H1 (cell line): Measurements from ENCODE around the gene SCMH1. TPM values are rescaled to one million over a fixed set of nuclear protein-coding genes. Genes with fewer than 3 reads are reported as not detected.

Source experiments
- CTCF ChIA-PET: fragments of 300-600 bp; sonication (Branson Sonifier 250); formaldehyde crosslinking; loops from one replicate; lab custom pipeline; 2021; ENCODE audit not compliant: partially characterized antibody; lab: Charles Lee
- POLR2A ChIA-PET: fragments of 300-600 bp; sonication (Branson Sonifier 250); formaldehyde crosslinking; loops from one replicate; lab custom pipeline; 2021; ENCODE audit warnings: inconsistent platforms; ENCODE audit not compliant: partially characterized antibody; lab: Charles Lee
- DNase-seq, 2 experiments: peaks; one replicate each; pipeline versions ENCODE4 v3.0.0 to v3.0.0-alpha.2; 2010 to 2022; ENCODE audit warnings: low spot score in 2 of 2, low read depth in 1 of 2, mixed read lengths in 1 of 2
- FAIRE-seq: peaks from 2 replicates; lab custom pipeline; 2011; peaks lifted over from hg19 to GRCh38; lab: Jason Lieb, UNC
- H2AFZ ChIP-seq: 2 replicates; pipeline ENCODE4 v1.8.1; 2012; ENCODE audit warnings: low read length, inconsistent platforms
- H2AK5ac ChIP-seq: 2 replicates; pipeline ENCODE4 v1.6.1; 2013; ENCODE audit warnings: low read depth, low read length
- H2BK120ac ChIP-seq: replicated peaks from 2 replicates; pipeline ENCODE3; 2013; ENCODE audit warnings: low read depth, low read length, inconsistent platforms
- H2BK12ac ChIP-seq: 2 replicates; pipeline ENCODE4 v1.6.1; 2013; ENCODE audit warnings: low read depth, low read length
- H2BK15ac ChIP-seq: 2 replicates; pipeline ENCODE4 v1.6.1; 2013; ENCODE audit warnings: low read length
- H2BK20ac ChIP-seq: 2 replicates; pipeline ENCODE4 v1.6.1; 2013; ENCODE audit warnings: low read length
- H2BK5ac ChIP-seq: 2 replicates; pipeline ENCODE4 v1.6.1; 2013; ENCODE audit warnings: low read depth, low read length
- H3K14ac ChIP-seq: 2 replicates; pipeline ENCODE4 v1.6.1; 2013; ENCODE audit warnings: inconsistent platforms; ENCODE audit not compliant: insufficient read length
- H3K18ac ChIP-seq: 2 replicates; pipeline ENCODE4 v1.6.1; 2013; ENCODE audit warnings: low read length; ENCODE audit errors: extremely low read depth
- H3K23ac ChIP-seq: 2 replicates; pipeline ENCODE4 v1.6.1; 2013; ENCODE audit warnings: inconsistent platforms; ENCODE audit not compliant: insufficient read length
- H3K23me2 ChIP-seq: 2 replicates; pipeline ENCODE4 v1.6.1; 2013; ENCODE audit warnings: low read depth, low read length
- H3K27ac ChIP-seq: 2 replicates; pipeline ENCODE4 v1.6.1; 2011; ENCODE audit warnings: low read depth, low read length, inconsistent platforms
- H3K27me3 ChIP-seq, 4 experiments: replicated peaks in 1 of 4; 1 replicate in 1 of 4; 2 replicates in 3 of 4; pipeline versions ENCODE4 v1.6.1 to v1.8.1; 2011 to 2013; ENCODE audit warnings: low read length in 3 of 4, mild to moderate bottlenecking in 3 of 4, inconsistent platforms in 2 of 4, mixed read lengths in 2 of 4, moderate library complexity in 1 of 4; ENCODE audit not compliant: control insufficient read depth in 3 of 4, insufficient read depth in 3 of 4; ENCODE audit errors: extremely low read depth in 1 of 4
- H3K36me3 ChIP-seq, 4 experiments: 2 replicates each; pipeline versions ENCODE4 v1.6.1 to v1.8.1; 2011 to 2013; ENCODE audit warnings: mild to moderate bottlenecking in 4 of 4, low read length in 3 of 4, moderate library complexity in 2 of 4, control low read depth in 1 of 4, inconsistent platforms in 1 of 4; ENCODE audit not compliant: insufficient read depth in 4 of 4, control insufficient read depth in 2 of 4
- H3K4ac ChIP-seq: replicated peaks from 2 replicates; pipeline ENCODE3; 2013; ENCODE audit warnings: low read length, low read depth, mixed read lengths, inconsistent platforms; ENCODE audit not compliant: insufficient read length
- H3K4me1 ChIP-seq, 4 experiments: replicated peaks in 1 of 4; 1 replicate in 1 of 4; 2 replicates in 3 of 4; pipeline versions ENCODE4 v1.6.1 to v1.8.1; 2011 to 2013; ENCODE audit warnings: low read length in 3 of 4, inconsistent platforms in 2 of 4, mixed read lengths in 1 of 4; ENCODE audit not compliant: insufficient read depth in 4 of 4, control insufficient read depth in 3 of 4
- H3K4me2 ChIP-seq, 2 experiments: 2 replicates each; pipeline versions ENCODE4 v1.6.1 to v1.8.1; 2011 to 2013; ENCODE audit warnings: low read depth in 2 of 2, low read length in 2 of 2, control low read depth in 1 of 2, inconsistent platforms in 1 of 2, mild to moderate bottlenecking in 1 of 2; ENCODE audit not compliant: insufficient read depth in 1 of 2
- H3K4me3 ChIP-seq, 4 experiments: fragments of 200-600, 300-600 bp in 1 of 4; sonication (generic), shearing (Covaris generic), sonication (Bioruptor Twin) in 1 of 4; 2 replicates each; pipeline versions ENCODE4 v1.5.1 to v1.8.1; 2011 to 2016; ENCODE audit warnings: low read length in 4 of 4, low read depth in 3 of 4, control low read depth in 2 of 4, inconsistent platforms in 2 of 4, mild to moderate bottlenecking in 2 of 4, mixed read lengths in 1 of 4, moderate library complexity in 1 of 4; ENCODE audit not compliant: insufficient read depth in 2 of 4; ENCODE audit errors: extremely low read depth in 1 of 4
- H3K56ac ChIP-seq: replicated peaks from 2 replicates; pipeline ENCODE3; 2013; ENCODE audit warnings: low read depth, mild to moderate bottlenecking, mixed read lengths, low read length, inconsistent platforms; ENCODE audit not compliant: insufficient read length
- H3K79me1 ChIP-seq: 2 replicates; pipeline ENCODE4 v1.6.1; 2013; ENCODE audit warnings: low read depth, low read length, control low read depth
- H3K79me2 ChIP-seq, 2 experiments: 2 replicates each; pipeline versions ENCODE4 v1.6.1 to v1.8.1; 2012 to 2013; ENCODE audit warnings: low read length in 2 of 2, mild to moderate bottlenecking in 2 of 2, inconsistent platforms in 1 of 2; ENCODE audit not compliant: insufficient read depth in 2 of 2, control insufficient read depth in 1 of 2
- H3K9ac ChIP-seq, 4 experiments: replicated peaks in 1 of 4; 1 replicate in 1 of 4; 2 replicates in 3 of 4; pipeline versions ENCODE4 v1.6.1 to v1.8.1; 2011 to 2013; ENCODE audit warnings: low read depth in 3 of 4, low read length in 3 of 4, control low read depth in 2 of 4, mild to moderate bottlenecking in 2 of 4, moderate library complexity in 2 of 4, inconsistent platforms in 1 of 4; ENCODE audit errors: extremely low read depth in 1 of 4
- H3K9me3 ChIP-seq, 2 experiments: 2 replicates each; pipeline versions ENCODE4 v1.6.1 to v1.8.1; 2012 to 2013; ENCODE audit warnings: mild to moderate bottlenecking in 2 of 2, moderate library complexity in 2 of 2, control low read depth in 1 of 2, inconsistent platforms in 1 of 2, low read depth in 1 of 2, low read length in 1 of 2, mixed read lengths in 1 of 2; ENCODE audit not compliant: insufficient read depth in 2 of 2
- H4K20me1 ChIP-seq, 2 experiments: replicated peaks in 1 of 2; 2 replicates each; pipeline versions ENCODE3 to v1.8.1; 2011 to 2013; ENCODE audit warnings: inconsistent platforms in 2 of 2, low read length in 2 of 2, mild to moderate bottlenecking in 1 of 2; ENCODE audit not compliant: insufficient read depth in 2 of 2, control insufficient read depth in 1 of 2
- H4K5ac ChIP-seq: 2 replicates; pipeline ENCODE4 v1.6.1; 2013; ENCODE audit warnings: low read length, low read depth, mixed read lengths, inconsistent platforms; ENCODE audit not compliant: insufficient read length
- H4K8ac ChIP-seq: 2 replicates; pipeline ENCODE4 v1.8.0; 2013; ENCODE audit warnings: mild to moderate bottlenecking, moderate library complexity, low read length, inconsistent platforms; ENCODE audit not compliant: insufficient read depth; ENCODE audit errors: extremely low read depth
- H4K91ac ChIP-seq: replicated peaks from 2 replicates; pipeline ENCODE3; 2013; ENCODE audit warnings: low read length, mixed read lengths, inconsistent platforms; ENCODE audit not compliant: insufficient read length
- BACH1 ChIP-seq: IDR thresholded peaks from 2 replicates; pipeline ENCODE4 v1.6.1; 2012; ENCODE audit warnings: low read length, improper control_type of control experiment
- BCL11A ChIP-seq, 2 experiments: IDR thresholded peaks; one replicate each; pipeline ENCODE4 v1.6.1; 2011; ENCODE audit warnings: low read depth in 2 of 2, low read length in 2 of 2, mild to moderate bottlenecking in 2 of 2
- CEBPB ChIP-seq: IDR thresholded peaks from 2 replicates; pipeline ENCODE4 v1.6.1; 2012; ENCODE audit warnings: low read depth, low read length
- CHD1 ChIP-seq: IDR thresholded peaks from 2 replicates; pipeline ENCODE4 v1.6.1; 2012; ENCODE audit warnings: low read depth, low read length, improper control_type of control experiment
- CTBP2 ChIP-seq: IDR thresholded peaks from 2 replicates; pipeline ENCODE4 v1.7.0; 2011; ENCODE audit warnings: borderline replicate concordance, mild to moderate bottlenecking, moderate library complexity, mixed read lengths, low read length; ENCODE audit not compliant: insufficient read depth, insufficient read length
- EGR1 ChIP-seq: IDR thresholded peaks from 2 replicates; pipeline ENCODE4 v1.6.1; 2011; ENCODE audit warnings: low read depth, low read length, borderline replicate concordance
- KDM5A ChIP-seq: fragments of 200-600 bp; IDR thresholded peaks from 2 replicates; pipeline ENCODE4 v1.7.1; 2012; ENCODE audit warnings: mild to moderate bottlenecking, low read length, inconsistent platforms, mixed read lengths
- MAFK ChIP-seq: IDR thresholded peaks from 2 replicates; pipeline ENCODE4 v1.6.1; 2012; ENCODE audit warnings: low read depth, mild to moderate bottlenecking, improper control_type of control experiment, low read length
- RAD21 ChIP-seq, 2 experiments: IDR thresholded peaks in 1 of 2; conservative IDR thresholded peaks in 1 of 2; 2 replicates each; pipeline ENCODE4 v1.6.1; 2011; ENCODE audit warnings: low read depth in 2 of 2, low read length in 2 of 2, improper control_type of control experiment in 1 of 2, inconsistent platforms in 1 of 2, mild to moderate bottlenecking in 1 of 2, moderate library complexity in 1 of 2
- SAP30 ChIP-seq: fragments of 300-600 bp; sonication (generic); IDR thresholded peaks from 2 replicates; pipeline ENCODE4 v1.7.1; 2012; ENCODE audit warnings: low read length, moderate library complexity, mild to moderate bottlenecking, inconsistent platforms; ENCODE audit not compliant: insufficient read depth, insufficient replicate concordance
- SIX5 ChIP-seq: IDR thresholded peaks from 2 replicates; pipeline ENCODE4 v1.6.1; 2011; ENCODE audit warnings: mild to moderate bottlenecking, low read depth, low read length
- SRF ChIP-seq: IDR thresholded peaks from 2 replicates; pipeline ENCODE4 v1.6.1; 2011; ENCODE audit warnings: mild to moderate bottlenecking, low read depth, low read length, moderate library complexity
- YY1 ChIP-seq: IDR thresholded peaks from 2 replicates; pipeline ENCODE4 v1.6.1; 2011; ENCODE audit warnings: low read depth, mild to moderate bottlenecking, low read length
- ZNF274 ChIP-seq: IDR thresholded peaks from 2 replicates; pipeline ENCODE4 v1.7.0; 2012; ENCODE audit warnings: low read length, borderline replicate concordance; ENCODE audit errors: extremely low read depth
- WGBS, 2 experiments: shearing (Covaris generic) in 1 of 2; methylation state at CpG; one replicate each; pipeline versions ENCODE4 v1.1.6 to v1.1.7; 2013 to 2015; ENCODE audit warnings: low lambda C conversion rate in 2 of 2, mixed read lengths in 2 of 2, inconsistent platforms in 1 of 2, low coverage in 1 of 2, missing lambda C conversion rate in 1 of 2; ENCODE audit not compliant: insufficient replicate concordance in 2 of 2, insufficient coverage in 1 of 2, insufficient read length in 1 of 2; ENCODE audit errors: extremely low coverage in 1 of 2, missing lambda C conversion rate in 1 of 2; 5-methylcytosine and 5-hydroxymethylcytosine counted together
- polyA plus RNA-seq, 7 experiments: library from polyadenylated mRNA; depleted of rRNA in 3 of 7; stranded (reverse) in 5 of 7; unstranded in 2 of 7; fragments of >200 nt in 5 of 7; fragments of 200-250 nt in 2 of 7; gene quantifications; 1 replicate in 5 of 7; 2 replicates in 1 of 7; 4 replicates in 1 of 7; pipeline versions ENCODE4 v1.2.1 to v1.2.3, GENCODE V29; 2011 to 2013; ENCODE audit warnings: missing spikeins in 2 of 7, mixed read lengths in 2 of 7
- total RNA-seq: library from RNA; stranded (reverse); fragmentation: NEBNext Ultra II Directional; extraction: Animal tissue kit (Norgen Biotek cat#: 25700); gene quantifications from 2 replicates; pipeline ENCODE4 v1.2.1, GENCODE V29; 2021
- TF ChIP-seq, protein P1 (sequence below): IDR thresholded peaks from 2 replicates; pipeline ENCODE4 v1.6.1; 2012; ENCODE audit warnings: inconsistent platforms

Gene SCMH1
- total and polyA plus RNA-seq, 2 of the 8 experiments (the other 6 are each of a cell fraction or from before 2014, with no cell fraction given) = 16.6 to 30.7 TPM

DNA sequence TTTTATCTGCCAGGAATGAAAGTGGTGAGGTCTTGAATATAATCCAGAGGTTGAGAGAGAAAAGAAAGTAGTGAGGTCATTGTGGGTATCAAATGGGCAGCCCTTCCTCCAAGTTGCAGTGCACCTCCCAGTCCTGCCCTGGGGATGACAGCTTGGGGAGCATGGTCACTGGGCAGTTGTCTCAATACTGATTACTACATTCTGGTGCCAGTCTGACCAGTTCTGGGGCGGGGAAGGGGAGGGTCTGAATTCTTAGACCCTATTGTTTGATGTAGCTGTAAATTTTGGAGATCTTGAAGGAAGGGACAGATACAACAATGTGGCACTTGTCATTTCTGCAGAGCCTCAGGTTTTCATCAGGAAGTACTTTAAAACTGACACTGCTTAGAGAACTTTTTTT is 231.8 kb downstream of the SCMH1 start:
- Histone ChIP-seq H3K27me3 (no peaks in the 10 kb centered on the region), H3K23me2 (no peaks in the 10 kb centered on the region), H3K14ac (no peak overlapping the region), H2BK120ac (no peak overlapping the region), H2BK15ac (no peak overlapping the region), H3K4me3 (no peak overlapping the region), H3K4ac (no peak overlapping the region), H2AK5ac (no peak overlapping the region), H3K18ac (no peak overlapping the region), H3K4me2 (no peak overlapping the region), H3K23ac (no peak overlapping the region), H3K56ac (no peak overlapping the region), H4K8ac (no peak overlapping the region), H4K20me1 (peaks cover 4 to 19% of the 10 kb centered on the region in 2 experiments), H3K9ac (no peak overlapping the region), H3K79me2 (no peaks in the 10 kb centered on the region), H3K36me3 (peaks cover 50 to 91% (median 74%) of the 10 kb centered on the region in 4 experiments), H3K9me3 (no peaks in the 10 kb centered on the region), H3K4me1 (no peaks in the 10 kb centered on the region), H4K91ac (no peak overlapping the region), H2BK20ac (no peak overlapping the region), H2BK5ac (no peak overlapping the region), H3K27ac (no peak overlapping the region), H3K79me1 (peaks cover 3% of the 10 kb centered on the region; the same call in 1 of the 2 replicates), H2BK12ac (no peak overlapping the region), H2AFZ (no peak overlapping the region), H4K5ac (no peak overlapping the region)
- no peak for FAIRE-seq
- DNase-seq = no peak
- POLR2A ChIA-PET = interaction anchor here (1.0 kb wide), 1 partner anchor 13 kb away, joined by 3 read pairs; no protein-coding TSS in a partner anchor
- 94% methylated on average over 1 of the region's 1 CpG; no CpG with 5 or more reads in 1 of the 2 experiments for WGBS, 2 experiments
- CTCF ChIA-PET = no interaction called here
- TF ChIP-seq EGR1 = no peak
- no peak for TF ChIP-seq CHD1
- no peak for TF ChIP-seq SAP30
- TF ChIP-seq CEBPB = no peak
- TF ChIP-seq, protein P1, sequence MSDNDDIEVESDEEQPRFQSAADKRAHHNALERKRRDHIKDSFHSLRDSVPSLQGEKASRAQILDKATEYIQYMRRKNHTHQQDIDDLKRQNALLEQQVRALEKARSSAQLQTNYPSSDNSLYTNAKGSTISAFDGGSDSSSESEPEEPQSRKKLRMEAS = no peak
- no peak for TF ChIP-seq BCL11A (IDR thresholded peaks at IDR 0.05; ENCODE audit: low read depth in 2 of 2, low read length in 2 of 2)
- TF ChIP-seq RAD21 (IDR thresholded peaks at IDR 0.05 in 1 of 2, conservative IDR thresholded peaks at IDR 0.05 in 1 of 2; ENCODE audit: low read depth in 2 of 2, low read length in 2 of 2) = no peak
- TF ChIP-seq BACH1 = no peak
- TF ChIP-seq CTBP2 = no peak
- TF ChIP-seq ZNF274 = no peak
- no peak for TF ChIP-seq SIX5
- no peak for TF ChIP-seq YY1
- no peak for TF ChIP-seq KDM5A
- no peak for TF ChIP-seq SRF
- no peak for TF ChIP-seq MAFK
